Esophagus squamous epithelium (tissue), 4 donors: Measurements from ENCODE around the gene NOTCH4.

ENCODE experiments used
- POLR2A ChIP-seq, 4 donors: fragments of 450-650 bp; IDR thresholded peaks; one replicate each; pipeline ENCODE4 v1.6.1; 2017; ENCODE audit warnings: antibody characterized with exemption in 4 of 4, mild to moderate bottlenecking in 4 of 4, moderate library complexity in 3 of 4
- TF ChIP-seq, protein P1 (sequence below), 6 experiments: fragments of 450-650 bp in 4 of 6; fragments of 200-600 bp in 2 of 6; sonication (generic) in 2 of 6; IDR thresholded peaks; one replicate each; pipeline ENCODE4 v1.5.1; 2016 to 2019; ENCODE audit warnings: antibody characterized with exemption in 6 of 6, mild to moderate bottlenecking in 4 of 6, moderate library complexity in 4 of 6

DNA sequence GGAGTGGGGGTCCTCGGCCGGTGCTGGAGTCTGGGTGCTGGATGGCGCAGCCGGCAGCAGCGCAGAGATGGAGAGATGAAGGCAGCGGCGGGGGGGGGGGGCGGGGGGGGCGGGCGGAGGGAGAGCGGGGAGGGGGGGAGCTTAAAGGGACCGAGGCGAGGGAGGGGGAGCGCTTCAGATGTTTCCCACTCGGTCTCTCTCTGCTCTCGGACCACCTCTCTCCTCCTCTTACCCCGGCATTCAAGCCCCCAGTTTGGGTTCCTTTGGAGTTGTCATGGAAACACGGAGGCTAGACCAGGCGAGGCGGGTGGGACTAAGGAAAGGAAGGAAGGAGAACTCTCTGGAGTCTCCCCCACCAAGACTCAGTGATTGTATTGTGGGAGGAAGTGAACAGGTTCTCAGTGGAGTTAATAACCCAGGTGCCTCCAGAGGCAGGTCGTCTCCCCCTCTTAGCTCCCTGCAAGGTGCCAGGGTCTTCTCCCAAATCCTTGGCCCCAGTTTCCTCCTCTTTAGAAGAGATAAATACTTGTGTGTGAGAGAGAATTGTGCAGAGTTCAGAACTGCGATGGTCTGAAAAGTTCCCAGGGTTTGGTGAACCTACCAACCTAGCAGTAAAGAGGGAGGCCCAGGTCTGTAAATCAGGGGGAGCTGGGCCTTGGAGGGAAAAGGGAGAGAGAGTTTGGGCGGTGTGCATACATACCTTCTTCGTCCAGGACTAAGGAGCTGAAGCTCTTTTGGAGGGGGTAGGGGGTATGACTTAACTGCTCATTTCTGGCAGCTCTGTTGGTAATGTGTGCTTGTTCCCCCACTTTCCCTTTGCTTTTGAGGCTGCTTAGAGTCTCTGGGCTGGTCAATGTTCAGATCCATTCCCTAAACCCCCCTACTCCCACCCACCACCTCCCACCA, 71.8 kb downstream of the NOTCH4 start, which contains the start of gene PRRT1:
- no peak for TF ChIP-seq POLR2A (IDR thresholded peaks at IDR 0.05)
- TF ChIP-seq, protein P1, sequence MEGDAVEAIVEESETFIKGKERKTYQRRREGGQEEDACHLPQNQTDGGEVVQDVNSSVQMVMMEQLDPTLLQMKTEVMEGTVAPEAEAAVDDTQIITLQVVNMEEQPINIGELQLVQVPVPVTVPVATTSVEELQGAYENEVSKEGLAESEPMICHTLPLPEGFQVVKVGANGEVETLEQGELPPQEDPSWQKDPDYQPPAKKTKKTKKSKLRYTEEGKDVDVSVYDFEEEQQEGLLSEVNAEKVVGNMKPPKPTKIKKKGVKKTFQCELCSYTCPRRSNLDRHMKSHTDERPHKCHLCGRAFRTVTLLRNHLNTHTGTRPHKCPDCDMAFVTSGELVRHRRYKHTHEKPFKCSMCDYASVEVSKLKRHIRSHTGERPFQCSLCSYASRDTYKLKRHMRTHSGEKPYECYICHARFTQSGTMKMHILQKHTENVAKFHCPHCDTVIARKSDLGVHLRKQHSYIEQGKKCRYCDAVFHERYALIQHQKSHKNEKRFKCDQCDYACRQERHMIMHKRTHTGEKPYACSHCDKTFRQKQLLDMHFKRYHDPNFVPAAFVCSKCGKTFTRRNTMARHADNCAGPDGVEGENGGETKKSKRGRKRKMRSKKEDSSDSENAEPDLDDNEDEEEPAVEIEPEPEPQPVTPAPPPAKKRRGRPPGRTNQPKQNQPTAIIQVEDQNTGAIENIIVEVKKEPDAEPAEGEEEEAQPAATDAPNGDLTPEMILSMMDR (IDR thresholded peaks at IDR 0.05), result no peak
